ENCODE results near the gene BTF3L4.

The BTF3L4 gene

DNA sequence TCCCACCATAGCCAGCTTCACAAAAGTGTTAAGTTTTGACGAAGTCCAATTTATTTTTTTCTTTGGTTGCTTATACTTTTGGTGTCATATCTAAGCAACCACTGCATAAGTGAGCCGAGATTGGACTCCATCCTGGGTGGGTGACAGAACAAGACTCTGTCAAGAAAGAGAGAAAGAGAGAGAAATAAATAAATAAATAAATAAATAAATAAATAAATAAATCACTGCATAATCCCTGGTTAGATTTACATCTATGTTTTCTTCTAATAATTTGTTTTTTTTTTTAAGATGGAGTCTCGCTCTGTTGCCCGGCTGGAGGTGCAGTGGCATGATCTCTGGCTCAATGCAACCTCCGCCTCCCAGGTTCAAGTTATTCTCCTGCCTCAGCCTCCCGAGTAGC lies 67.5 kb downstream of the BTF3L4 start:
- DNase-seq (ENCODE audit: low spot score), result no peak

DNA sequence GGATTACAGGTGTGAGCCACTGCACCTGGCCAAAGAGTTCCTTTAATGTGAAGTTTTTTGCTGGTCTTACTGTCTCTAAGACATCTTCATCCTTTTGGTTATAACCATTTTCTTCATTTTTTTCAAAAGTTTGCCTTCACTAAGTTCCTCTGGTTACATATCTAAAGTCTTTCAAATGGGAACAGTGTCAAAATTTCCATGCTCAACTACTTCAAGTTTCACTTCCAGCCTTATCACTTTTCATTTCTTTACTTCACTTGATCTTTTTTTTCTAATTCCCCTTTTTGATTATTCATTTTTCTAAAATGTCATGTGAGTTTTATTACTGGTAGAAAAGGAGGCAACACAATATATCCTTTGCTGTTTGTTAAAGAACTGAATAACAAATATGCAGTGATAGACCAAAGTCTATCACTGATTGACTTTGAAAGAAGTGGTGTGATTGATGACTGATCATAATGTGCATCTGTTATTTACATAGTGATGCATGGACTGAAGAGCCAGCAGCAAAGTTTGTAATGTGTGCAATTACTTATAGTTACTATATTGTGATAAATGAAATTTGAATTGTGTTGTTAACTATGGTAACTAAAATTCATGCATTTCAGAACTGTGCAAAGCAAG lies 69.8 kb downstream of the BTF3L4 start:
- no peak for DNase-seq (ENCODE audit: low spot score)

DNA sequence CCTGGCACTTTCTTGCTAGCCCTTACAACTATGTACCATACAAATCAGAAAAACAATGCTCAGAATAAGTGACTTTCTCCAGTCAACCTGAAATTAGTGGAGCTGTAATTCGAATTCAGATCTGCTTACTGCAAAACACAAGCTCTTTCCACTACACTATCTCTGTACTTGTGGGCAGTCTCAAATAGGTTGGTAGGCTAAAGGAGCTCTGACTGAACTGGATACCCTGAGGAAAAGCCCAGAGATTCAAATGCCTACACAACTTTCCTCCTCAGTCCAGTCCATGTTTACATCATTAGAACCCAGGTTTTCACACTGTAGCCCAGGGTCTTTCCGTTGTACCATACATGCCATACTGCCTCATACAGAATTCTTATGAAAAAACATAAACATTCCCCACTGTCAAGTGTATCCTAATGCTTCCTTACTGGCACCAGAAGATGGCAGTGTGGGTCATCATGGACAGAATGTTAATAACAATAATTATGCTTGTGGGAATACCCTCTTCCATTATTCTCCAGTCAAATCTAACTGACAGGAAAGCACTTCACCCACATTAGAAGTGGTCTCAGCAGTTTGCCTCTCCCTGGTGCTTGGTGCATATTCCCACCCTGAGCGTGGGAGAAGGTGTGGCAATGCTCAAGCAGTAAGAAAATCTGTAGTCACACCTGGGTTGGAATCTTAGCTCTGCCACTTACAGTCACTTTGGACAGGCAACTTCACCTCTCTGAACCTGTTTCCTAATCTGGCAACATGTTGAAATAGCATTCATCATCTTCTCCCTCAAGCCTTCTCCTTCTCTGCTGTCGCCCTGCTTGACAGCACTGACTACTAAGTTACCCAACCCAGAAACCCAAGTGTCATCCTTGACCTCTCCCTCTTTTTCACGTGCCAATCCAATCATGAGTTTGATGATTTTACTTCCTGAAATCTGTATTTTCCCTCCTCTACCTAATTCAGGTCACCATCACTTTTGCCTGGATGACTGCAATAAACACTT lies 71.4 kb downstream of the BTF3L4 start:
- peak; percentile 76 for DNase-seq (ENCODE audit: low spot score)

DNA sequence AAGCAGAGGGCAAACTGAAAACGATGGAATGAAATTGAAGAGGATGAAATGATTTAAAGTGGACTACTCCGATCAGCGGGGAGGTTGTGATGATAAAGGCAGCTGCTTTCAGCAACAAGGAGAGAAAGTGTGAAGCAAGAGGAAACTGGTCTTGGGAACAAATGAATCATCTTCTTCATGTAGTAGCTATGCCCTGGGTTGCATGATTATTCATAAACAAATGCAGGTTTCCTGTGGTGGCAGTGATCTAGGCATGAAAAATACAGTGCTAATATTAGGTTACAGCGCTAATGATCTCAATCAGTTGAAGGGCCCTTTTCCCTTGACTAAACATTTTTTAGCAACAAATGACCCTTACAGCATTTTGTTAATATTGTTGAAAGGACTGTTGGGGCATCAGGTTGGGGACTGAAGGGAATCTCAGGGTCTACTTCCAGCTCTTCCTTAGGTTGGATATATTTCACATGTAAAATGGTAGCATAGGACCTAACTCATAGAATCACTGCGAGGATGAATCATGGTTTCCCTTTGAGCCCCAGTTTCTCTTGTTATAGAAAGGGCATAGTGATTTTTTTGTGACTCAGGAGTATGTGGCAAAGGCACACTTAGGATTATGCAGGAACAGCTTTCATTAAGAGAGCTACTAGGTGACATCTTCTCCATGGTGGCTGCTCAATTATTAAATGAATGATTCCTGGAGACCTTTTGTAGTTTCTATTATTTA lies 83.9 kb downstream of the BTF3L4 start:
- DNase-seq (ENCODE audit: low spot score), result no peak

Data from Ammon's horn (tissue), 1 donor.